Neural crest cell (in vitro differentiated cells): ENCODE measurements around the gene RAD17. TPM values are rescaled to one million over a fixed set of nuclear protein-coding genes. Genes with fewer than 3 reads are reported as not detected.
A peak's percentile ranks its signal among the peaks of the same experiment; 100 is the strongest.
"Not testable (repeated sequence)": the region's sequence is repeated elsewhere in the genome, so short reads cannot be mapped to it uniquely, and the experiment has no call there.

Experiments used
- DNase-seq: peaks from one replicate; pipeline ENCODE4 v3.0.0; 2021; ENCODE audit warnings: low read depth, mixed read lengths, low spot score
- H3K27ac Mint-ChIP-seq: one replicate; pipeline ENCODE4 v1.8.0; 2021; ENCODE audit warnings: mild to moderate bottlenecking, mixed read lengths; ENCODE audit not compliant: unreplicated experiment
- H3K27me3 Mint-ChIP-seq: 2 replicates; pipeline ENCODE4 v1.8.0; 2021; ENCODE audit warnings: low read depth, mild to moderate bottlenecking, mixed read lengths
- H3K36me3 Mint-ChIP-seq: 2 replicates; pipeline ENCODE4 v1.8.0; 2021; ENCODE audit warnings: low read depth, mild to moderate bottlenecking, mixed read lengths
- H3K4me1 Mint-ChIP-seq: 2 replicates; pipeline ENCODE4 v1.8.0; 2021; ENCODE audit warnings: mixed read lengths
- H3K4me3 Mint-ChIP-seq: one replicate; pipeline ENCODE4 v1.8.0; 2021; ENCODE audit warnings: mild to moderate bottlenecking, mixed read lengths
- H3K9me3 Mint-ChIP-seq: 2 replicates; pipeline ENCODE4 v1.8.0; 2021; ENCODE audit warnings: mixed read lengths
- CTCF ChIP-seq: fragments of 200-600 bp; sonication (generic); conservative IDR thresholded peaks from 2 replicates; pipeline ENCODE4 v1.5.0; 2021; ENCODE audit warnings: antibody characterized with exemption, mild to moderate bottlenecking
- long read RNA-seq: library from polyadenylated mRNA; unstranded; transcript quantifications from one replicate; pipeline ENCODE4 v2.0.0, GENCODE V29; 2020
- total RNA-seq: library from RNA; stranded (reverse); gene quantifications from 2 replicates; pipeline ENCODE4 v1.2.1, GENCODE V29; 2021

The RAD17 gene
- 30.1 and 31.9 TPM in 2 replicates for total RNA-seq
- long read RNA-seq, transcript RAD17-220 (18 exons, 3,057 nt): minor isoform, 7 of 79 reads
- long read RNA-seq, transcript RAD17-204 (18 exons, 2,943 nt): major isoform, 22 of 79 reads
- long read RNA-seq, transcript RAD17-219 (17 exons, 2,323 nt): minor isoform, 6 of 79 reads
- long read RNA-seq, partial matches to known transcripts: 33 of 79 reads
- long read RNA-seq, other reads (novel, unspliced or antisense): 11 of 79 reads

GRCh38 chr5:69369340-69370121 lies at the start of gene RAD17, which contains the start of the genes AK6 and TAF9:
TSS of gene RAD17 (plus strand) at chr5:69369818. CDS start at chr5:69372209, 2,391 bp downstream.
TSS of gene AK6 (minus strand) at chr5:69369520. CDS start at chr5:69369490, 30 bp downstream.
TSS of gene TAF9 (minus strand) at chr5:69369520. CDS start at chr5:69365737, 3,783 bp downstream.
- DNase-seq: peak; percentile 82

GRCh38 chr5:69326365-69326764 lies 43.3 kb upstream of the RAD17 start:
- DNase-seq: no peak
- no peak for TF ChIP-seq CTCF
- no peak overlapping the region for H3K4me3 Mint-ChIP-seq

More at GRCh38 chr5:69369340-69370121, at the start of gene RAD17, which contains the start of the genes AK6 and TAF9:
- H3K9me3 Mint-ChIP-seq: no peaks in the 10 kb centered on the region
- no peaks in the 10 kb centered on the region for H3K27me3 Mint-ChIP-seq
- peaks cover 4% of the 10 kb centered on the region for H3K36me3 Mint-ChIP-seq
- no peak for TF ChIP-seq CTCF
- H3K4me3 Mint-ChIP-seq: peak within 1 kb of the TSS; percentile 99
- peaks cover 36% of the 10 kb centered on the region for H3K4me1 Mint-ChIP-seq
- peak within 1 kb of the TSS; percentile 100 for H3K27ac Mint-ChIP-seq

GRCh38 chr5:69329905-69330489 lies 39.6 kb upstream of the RAD17 start:
- Mint-ChIP-seq H3K27me3 (no peaks in the 10 kb centered on the region), H3K27ac (no peak overlapping the region), H3K4me3 (no peak overlapping the region), H3K4me1 (peaks cover 6% of the 10 kb centered on the region), H3K9me3 (no peaks in the 10 kb centered on the region), H3K36me3 (no peaks in the 10 kb centered on the region)
- TF ChIP-seq CTCF: no peak
- no peak for DNase-seq

More at GRCh38 chr5:69326365-69326764, 43.3 kb upstream of the RAD17 start:
- Mint-ChIP-seq H3K27me3 (no peaks in the 10 kb centered on the region), H3K4me1 (no peaks in the 10 kb centered on the region), H3K36me3 (no peaks in the 10 kb centered on the region), H3K9me3 (no peaks in the 10 kb centered on the region), H3K27ac (no peak overlapping the region)

GRCh38 chr5:69331528-69332445 lies 37.8 kb upstream of the RAD17 start:
- Mint-ChIP-seq H3K9me3 (no peaks in the 10 kb centered on the region), H3K27ac (no peak overlapping the region), H3K4me1 (peaks cover 11% of the 10 kb centered on the region), H3K36me3 (no peaks in the 10 kb centered on the region), H3K4me3 (no peak overlapping the region), H3K27me3 (no peaks in the 10 kb centered on the region)
- TF ChIP-seq CTCF: no peak
- no peak for DNase-seq

GRCh38 chr5:69333668-69334315 lies 35.8 kb upstream of the RAD17 start:
- not testable (repeated sequence) for H3K36me3 Mint-ChIP-seq, H3K9me3 Mint-ChIP-seq, H3K27ac Mint-ChIP-seq, H3K27me3 Mint-ChIP-seq, DNase-seq, H3K4me3 Mint-ChIP-seq
- peaks cover 11% of the 10 kb centered on the region for H3K4me1 Mint-ChIP-seq
